ENCODE measurements around the gene RASL10A.

RASL10A gene

GRCh38 chr22:29316141-29316828 is 788 bp upstream of the RASL10A start:
- no peak for FAIRE-seq

GRCh38 chr22:29314537-29315285 is 786 bp downstream of the RASL10A start:
- FAIRE-seq, result no peak

- FAIRE-seq, result no peak
Observed at GRCh38 chr22:29313576-29314466, 1.7 kb downstream of the RASL10A start.

- FAIRE-seq, result no peak
Observed at GRCh38 chr22:29313126-29313575, 2.3 kb downstream of the RASL10A start.

GRCh38 chr22:29312218-29313125 is 3.0 kb downstream of the RASL10A start:
- no peak for FAIRE-seq

- FAIRE-seq, result no peak
Observed at GRCh38 chr22:29311464-29312217, 3.9 kb downstream of the RASL10A start.

GRCh38 chr22:29310863-29311339 is 4.6 kb downstream of the RASL10A start:
- peak; percentile 61 for FAIRE-seq

- FAIRE-seq, result no peak
Observed at GRCh38 chr22:29310065-29310862, 5.2 kb downstream of the RASL10A start.

GRCh38 chr22:29309332-29310064 is 6.0 kb downstream of the RASL10A start:
- FAIRE-seq, result no peak

GRCh38 chr22:29308791-29309262 is 6.7 kb downstream of the RASL10A start:
- no peak for FAIRE-seq

- no peak for FAIRE-seq
Observed at GRCh38 chr22:29308148-29308790, 7.2 kb downstream of the RASL10A start.

- FAIRE-seq, result no peak
Observed at GRCh38 chr22:29307596-29308147, 7.8 kb downstream of the RASL10A start.

GRCh38 chr22:29306835-29307595 is 8.5 kb downstream of the RASL10A start:
- FAIRE-seq, result no peak

- no peak for FAIRE-seq
Observed at GRCh38 chr22:29306175-29306834, 9.2 kb downstream of the RASL10A start, which contains the start of gene GAS2L1. Gene GAS2L1, plus strand, starts transcription at chr22:29306650. Its CDS starts 1,456 bp downstream, at chr22:29308106.

GRCh38 chr22:29305836-29306174 is 9.7 kb downstream of the RASL10A start:
- FAIRE-seq, result no peak

- no peak for FAIRE-seq
Observed at GRCh38 chr22:29302681-29303465, 12.6 kb downstream of the RASL10A start.

- FAIRE-seq, result no peak
Observed at GRCh38 chr22:29302402-29302680, 13.2 kb downstream of the RASL10A start.
